ENCODE measurements around the gene SEPTIN7. TPM values are rescaled to one million over a fixed set of nuclear protein-coding genes. Genes with fewer than 3 reads are reported as not detected.

SEPTIN7 gene
- total RNA-seq, 1 donor from 2014 or later = 200 TPM

DNA sequence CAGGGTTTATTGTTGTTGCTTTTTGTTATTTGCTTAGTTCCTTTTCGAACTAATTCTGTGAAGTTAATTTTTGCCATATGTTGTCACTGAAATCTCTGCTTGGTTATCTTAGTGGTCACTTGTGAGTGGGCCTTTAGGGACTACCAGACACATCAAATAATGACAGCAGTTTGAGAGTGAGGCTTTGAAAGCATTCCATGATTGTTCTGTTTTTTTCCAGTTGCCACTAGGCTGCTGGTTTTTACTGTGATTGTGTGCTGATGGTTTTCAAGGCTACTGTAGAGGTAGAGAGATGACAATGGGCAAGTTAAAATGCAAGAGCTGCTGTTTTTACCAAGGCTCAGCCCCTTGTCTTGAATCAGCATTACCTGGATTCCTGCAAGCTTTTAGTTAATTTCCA is 20.0 kb downstream of the SEPTIN7 start:
- H3K27ac Mint-ChIP-seq = no peak overlapping the region
- DNase-seq (ENCODE audit: extremely low spot score, unreplicated experiment) = no peak
- no peaks in the 10 kb centered on the region for H3K27me3 Mint-ChIP-seq
- H3K4me1 Mint-ChIP-seq (ENCODE audit: unreplicated experiment) = peaks cover 3% of the 10 kb centered on the region
- H3K9me3 Mint-ChIP-seq = peaks cover 43% of the 10 kb centered on the region
- peaks cover 44% of the 10 kb centered on the region for H3K36me3 Mint-ChIP-seq
- no peak for TF ChIP-seq CTCF (conservative IDR thresholded peaks at IDR 0.05)
- no peak overlapping the region for H3K4me3 Mint-ChIP-seq

- H3K27ac Mint-ChIP-seq = no peak overlapping the region
- no peak for DNase-seq (ENCODE audit: extremely low spot score, unreplicated experiment)
- peaks cover 21% of the 10 kb centered on the region for H3K36me3 Mint-ChIP-seq
- peak overlapping the region; percentile 0 for H3K4me3 Mint-ChIP-seq
- H3K27me3 Mint-ChIP-seq = no peaks in the 10 kb centered on the region
- peaks cover 22% of the 10 kb centered on the region for H3K9me3 Mint-ChIP-seq
- no peaks in the 10 kb centered on the region for H3K4me1 Mint-ChIP-seq (ENCODE audit: unreplicated experiment)
- no peak for TF ChIP-seq CTCF (conservative IDR thresholded peaks at IDR 0.05)
These were observed 22.6 kb downstream of the SEPTIN7 start for GRCh38 chr7:35823440-35823839.

GRCh38 chr7:35825974-35826373 is 25.1 kb downstream of the SEPTIN7 start:
- Mint-ChIP-seq H3K27me3 (no peaks in the 10 kb centered on the region), H3K9me3 (peaks cover 5% of the 10 kb centered on the region), H3K4me1 (ENCODE audit: unreplicated experiment) (peaks cover 10% of the 10 kb centered on the region), H3K27ac (no peak overlapping the region), H3K4me3 (no peak overlapping the region), H3K36me3 (peaks cover 8% of the 10 kb centered on the region)
- DNase-seq (ENCODE audit: extremely low spot score, unreplicated experiment) = no peak
- TF ChIP-seq CTCF (conservative IDR thresholded peaks at IDR 0.05) = no peak

DNA sequence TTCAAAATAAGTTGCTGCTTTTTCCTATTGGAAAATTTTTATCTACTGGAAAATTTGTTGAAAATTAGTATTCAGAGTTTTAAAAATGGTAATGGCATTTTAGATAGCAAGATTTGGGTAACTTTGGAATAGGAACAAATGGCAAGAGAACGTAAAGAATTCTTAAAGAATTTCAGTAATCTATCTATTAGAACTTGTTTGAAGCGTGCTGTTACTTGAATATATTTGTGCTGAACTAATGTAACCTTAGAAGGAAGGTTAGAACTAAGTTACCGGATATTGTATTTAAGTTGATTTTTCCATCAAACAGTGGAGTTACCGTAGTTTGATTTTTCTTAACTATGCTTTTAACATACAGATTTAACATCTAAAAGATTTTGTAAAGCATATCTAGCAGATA is 25.9 kb downstream of the SEPTIN7 start:
- peaks cover 14% of the 10 kb centered on the region for H3K4me1 Mint-ChIP-seq (ENCODE audit: unreplicated experiment)
- no peak overlapping the region for H3K4me3 Mint-ChIP-seq
- H3K9me3 Mint-ChIP-seq = peaks cover 5% of the 10 kb centered on the region
- no peak for DNase-seq (ENCODE audit: extremely low spot score, unreplicated experiment)
- peaks cover 8% of the 10 kb centered on the region for H3K36me3 Mint-ChIP-seq
- no peak overlapping the region for H3K27ac Mint-ChIP-seq
- H3K27me3 Mint-ChIP-seq = no peaks in the 10 kb centered on the region
- TF ChIP-seq CTCF (conservative IDR thresholded peaks at IDR 0.05) = no peak

DNA sequence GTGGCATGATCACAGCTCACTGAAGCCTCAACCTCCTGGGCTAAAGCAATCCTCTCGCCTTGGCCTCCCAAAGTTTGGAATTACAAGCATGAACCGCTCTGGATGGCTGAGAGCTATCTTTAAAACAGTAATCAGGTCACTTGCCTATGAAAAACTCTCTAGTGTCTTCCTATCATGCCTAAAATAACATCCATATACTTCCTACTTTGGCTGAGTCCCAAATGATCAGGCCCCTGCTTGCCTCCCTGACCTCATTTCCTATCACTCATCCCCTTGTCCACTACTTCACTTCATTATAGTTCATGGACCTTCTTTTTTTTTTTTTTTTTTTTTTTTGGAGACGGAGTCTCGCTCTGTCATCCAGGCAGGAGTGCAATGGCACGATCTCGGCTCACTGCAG is 28.0 kb downstream of the SEPTIN7 start:
- TF ChIP-seq CTCF (conservative IDR thresholded peaks at IDR 0.05) = no peak
- H3K4me3 Mint-ChIP-seq = no peak overlapping the region
- H3K9me3 Mint-ChIP-seq = no peaks in the 10 kb centered on the region
- H3K36me3 Mint-ChIP-seq = peaks cover 13% of the 10 kb centered on the region
- H3K27ac Mint-ChIP-seq = no peak overlapping the region
- DNase-seq (ENCODE audit: extremely low spot score, unreplicated experiment) = no peak
- H3K4me1 Mint-ChIP-seq (ENCODE audit: unreplicated experiment) = peaks cover 14% of the 10 kb centered on the region
- no peaks in the 10 kb centered on the region for H3K27me3 Mint-ChIP-seq

GRCh38 chr7:35831208-35831607 is 30.4 kb downstream of the SEPTIN7 start:
- Mint-ChIP-seq H3K27ac (no peak overlapping the region), H3K4me3 (no peak overlapping the region), H3K9me3 (no peaks in the 10 kb centered on the region), H3K36me3 (peaks cover 26% of the 10 kb centered on the region), H3K4me1 (ENCODE audit: unreplicated experiment) (peaks cover 14% of the 10 kb centered on the region), H3K27me3 (no peaks in the 10 kb centered on the region)
- no peak for TF ChIP-seq CTCF (conservative IDR thresholded peaks at IDR 0.05)
- no peak for DNase-seq (ENCODE audit: extremely low spot score, unreplicated experiment)

All from type B pancreatic cell (in vitro differentiated cells).